ENCODE results near the gene GLA. TPM values are rescaled to one million over a fixed set of nuclear protein-coding genes. Genes with fewer than 3 reads are reported as not detected.

GLA gene
- total and polyA plus RNA-seq, 2 donors (not counting 3 experiments of a cell fraction or from before 2014, with no cell fraction given), result 33.0 to 36.8 TPM

- Histone ChIP-seq H3K4me3 (replicated peaks in 1 of 3; ENCODE audit: insufficient read depth in 1 of 3, low read depth in 1 of 3, low read length in 3 of 3) (peak within 1 kb of the TSS; percentile 78 to 87 (median 85)), H3K9ac (replicated peaks; ENCODE audit: extremely low read depth, insufficient read depth, low read length) (peak within 1 kb of the TSS; percentile 89), H2AFZ (ENCODE audit: low read depth, low read length) (peak within 1 kb of the TSS; percentile 77), H3K9me1 (replicated peaks; ENCODE audit: control insufficient read depth, extremely low read depth, insufficient read depth, low read length) (no peaks in the 10 kb centered on the region), H3K9me3 (replicated peaks; ENCODE audit: control insufficient read depth, insufficient read depth, low read length) (no peaks in the 10 kb centered on the region), H3K27me3 (ENCODE audit: control insufficient read depth in 2 of 2, insufficient read depth in 2 of 2, low read length in 2 of 2) (no peaks in the 10 kb centered on the region), H3K27ac (ENCODE audit: insufficient read depth, low read depth, low read length) (peak within 1 kb of the TSS; percentile 84), H3K4me1 (ENCODE audit: control insufficient read depth, extremely low read depth, insufficient read depth, low read length) (no peaks in the 10 kb centered on the region), H3K4me2 (ENCODE audit: insufficient read depth, low read length) (peak within 1 kb of the TSS; percentile 85), H3K36me3 (ENCODE audit: control insufficient read depth in 2 of 2, extremely low read depth in 1 of 2, insufficient read depth in 2 of 2, low read length in 2 of 2) (no peaks in the 10 kb centered on the region), H3K79me2 (ENCODE audit: control insufficient read depth, insufficient read depth, low read length) (peaks cover 31% of the 10 kb centered on the region), H4K20me1 (replicated peaks; ENCODE audit: control insufficient read depth, extremely low read depth, insufficient read depth, low read length) (no peaks in the 10 kb centered on the region)
- DNase-seq (ENCODE audit: low read depth, low spot score) (peak; percentile 74), FAIRE-seq (peak; percentile 95)
- TF ChIP-seq POLR2AphosphoS5 (IDR thresholded peaks at IDR 0.05; ENCODE audit: insufficient read depth, low read depth, low read length), result peak; percentile 80
- no peak for TF ChIP-seq JUN (IDR thresholded peaks at IDR 0.05; ENCODE audit: borderline replicate concordance, insufficient read depth, insufficient read length, low read depth)
- TF ChIP-seq EZH2 (IDR thresholded peaks at IDR 0.05; ENCODE audit: borderline replicate concordance, low read depth, low read length, severe bottlenecking), result no peak
- TF ChIP-seq FOS (IDR thresholded peaks at IDR 0.05; ENCODE audit: borderline replicate concordance, insufficient read depth, low read length), result no peak
- peak; percentile 49 for TF ChIP-seq POLR2A (IDR thresholded peaks at IDR 0.05; ENCODE audit: low read depth, low read length)
- TF ChIP-seq GATA2 (IDR thresholded peaks at IDR 0.05; ENCODE audit: insufficient read depth, insufficient read length, low read depth, low read length), result no peak
- peak; percentile 71 for TF ChIP-seq MYC (IDR thresholded peaks at IDR 0.05; ENCODE audit: low read depth, low read length)
- TF ChIP-seq MAX (IDR thresholded peaks at IDR 0.05; ENCODE audit: insufficient read depth, insufficient read length), result peak; percentile 55
- no peak for TF ChIP-seq CTCF (IDR thresholded peaks at IDR 0.05; ENCODE audit: extremely low read depth in 1 of 2, insufficient read depth in 1 of 2, low read depth in 1 of 2, low read length in 2 of 2)
- ChIA-PET CTCF (interaction anchor here (0.6 to 1.5 kb wide), 2 partner anchors 9 to 42 kb away, joined by 4 to 6 read pairs; partner anchors contain the start of gene RPL36A), POLR2A (interaction anchor here (1.8 kb wide), 1 partner anchor 42 kb away, joined by 14 read pairs; the partner anchor contains the start of gene RPL36A)
- intact Hi-C loops (cut with micrococcal nuclease) (loop anchor here (2.0 to 5.0 kb wide), 2 partner anchors 42 to 526 kb away; partner anchors contain the start of genes CSTF2 and RPL36A), dilution Hi-C loops (cut with MboI; ENCODE audit: extremely low pct_ligation_motif_present, low sequenced_read_pairs) (no loop called here)
- BruUV-seq (replicated peaks), result TSS peak; percentile 92
Measured at GRCh38 chrX:101348452-101349192, 59.1 kb downstream of the GLA start, which contains the start of gene TIMM8A. TIMM8A (minus strand) TSS chrX:101348742; CDS start chrX:101348664, 78 bp downstream.
